Thoracic aorta (tissue), 2 donors: ENCODE data around the gene NDUFV1. TPM values are rescaled to one million over a fixed set of nuclear protein-coding genes. Genes with fewer than 3 reads are reported as not detected.
A peak's percentile ranks its signal among the peaks of the same experiment; 100 is the strongest.

Experiments
- ATAC-seq: fragments of 150-250 bp; one replicate; pipeline ENCODE4 v1.8.0; 2017; ENCODE audit warnings: low read depth; ENCODE audit not compliant: insufficient number of reproducible peaks, low FRiP score
- DNase-seq: peaks from one replicate; pipeline ENCODE4 v3.0.0-alpha.2; 2020; ENCODE audit warnings: low spot score
- H3K27ac ChIP-seq, 2 donors: fragments of 200-600 bp; sonication (generic); 1 replicate in 1 of 2; 2 replicates in 1 of 2; pipeline ENCODE4 v1.5.1; 2016; ENCODE audit warnings: mild to moderate bottlenecking in 2 of 2, moderate library complexity in 2 of 2
- H3K27me3 ChIP-seq: fragments of 200-600 bp; sonication (generic); replicated peaks from 2 replicates; pipeline ENCODE4 v1.6.0; 2016; ENCODE audit warnings: mild to moderate bottlenecking; ENCODE audit not compliant: insufficient read depth
- H3K36me3 ChIP-seq: fragments of 200-600 bp; sonication (generic); one replicate; pipeline ENCODE4 v1.5.1; 2016
- H3K4me1 ChIP-seq, 2 donors: fragments of 200-600 bp; sonication (generic); 1 replicate in 1 of 2; 2 replicates in 1 of 2; pipeline versions ENCODE4 v1.5.1 to v1.6.0; 2016; ENCODE audit warnings: low read depth in 2 of 2, mild to moderate bottlenecking in 1 of 2; ENCODE audit not compliant: control insufficient read depth in 1 of 2
- H3K4me3 ChIP-seq: fragments of 200-600 bp; sonication (generic); 2 replicates; pipeline ENCODE4 v1.5.1; 2016; ENCODE audit warnings: mild to moderate bottlenecking
- H3K9me3 ChIP-seq: fragments of 200-600 bp; sonication (generic); 2 replicates; pipeline ENCODE4 v1.5.1; 2016
- total RNA-seq, 2 donors: library from RNA; depleted of rRNA; stranded (reverse); fragments of >200 nt; gene quantifications; one replicate each; pipeline versions ENCODE4 v1.1.0 to v1.2.3, GENCODE V29; 2016
- TF ChIP-seq, protein P1 (sequence below): fragments of 200-600 bp; sonication (generic); IDR thresholded peaks from one replicate; pipeline ENCODE4 v1.5.1; 2019; ENCODE audit warnings: antibody characterized with exemption

NDUFV1 gene
- total RNA-seq, 2 donors from 2014 or later = 240 to 252 TPM

DNA sequence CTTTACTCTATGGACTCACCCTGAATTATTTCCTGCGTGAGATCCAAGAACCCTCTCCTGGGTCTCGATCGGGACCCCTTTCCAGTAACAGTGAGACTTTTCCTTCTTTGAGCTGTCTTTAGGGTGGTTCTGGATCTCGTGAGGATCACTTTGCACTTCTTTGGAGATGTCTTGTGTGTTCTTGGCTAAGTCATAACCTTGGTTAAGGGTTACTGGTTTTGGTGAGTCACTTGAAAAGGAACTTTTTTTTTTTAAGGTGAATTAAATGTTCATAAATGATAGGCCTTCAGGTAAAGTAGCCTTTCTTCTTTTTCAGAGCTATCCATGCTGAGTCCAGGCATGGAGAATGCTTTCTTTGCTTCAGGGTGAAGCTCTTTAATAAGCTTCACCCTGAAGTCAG is 42.5 kb upstream of the NDUFV1 start:
- ATAC-seq (no peak), DNase-seq (no peak)
- no peak overlapping the region for H3K4me3 ChIP-seq
- peaks cover 14 to 33% of the 10 kb centered on the region in 2 donors for H3K4me1 ChIP-seq
- H3K27ac ChIP-seq = peak overlapping the region in 1 of 2 donors; percentile 47
- TF ChIP-seq, protein P1, sequence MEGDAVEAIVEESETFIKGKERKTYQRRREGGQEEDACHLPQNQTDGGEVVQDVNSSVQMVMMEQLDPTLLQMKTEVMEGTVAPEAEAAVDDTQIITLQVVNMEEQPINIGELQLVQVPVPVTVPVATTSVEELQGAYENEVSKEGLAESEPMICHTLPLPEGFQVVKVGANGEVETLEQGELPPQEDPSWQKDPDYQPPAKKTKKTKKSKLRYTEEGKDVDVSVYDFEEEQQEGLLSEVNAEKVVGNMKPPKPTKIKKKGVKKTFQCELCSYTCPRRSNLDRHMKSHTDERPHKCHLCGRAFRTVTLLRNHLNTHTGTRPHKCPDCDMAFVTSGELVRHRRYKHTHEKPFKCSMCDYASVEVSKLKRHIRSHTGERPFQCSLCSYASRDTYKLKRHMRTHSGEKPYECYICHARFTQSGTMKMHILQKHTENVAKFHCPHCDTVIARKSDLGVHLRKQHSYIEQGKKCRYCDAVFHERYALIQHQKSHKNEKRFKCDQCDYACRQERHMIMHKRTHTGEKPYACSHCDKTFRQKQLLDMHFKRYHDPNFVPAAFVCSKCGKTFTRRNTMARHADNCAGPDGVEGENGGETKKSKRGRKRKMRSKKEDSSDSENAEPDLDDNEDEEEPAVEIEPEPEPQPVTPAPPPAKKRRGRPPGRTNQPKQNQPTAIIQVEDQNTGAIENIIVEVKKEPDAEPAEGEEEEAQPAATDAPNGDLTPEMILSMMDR = no peak
- H3K36me3 ChIP-seq = no peaks in the 10 kb centered on the region
- H3K27me3 ChIP-seq = no peaks in the 10 kb centered on the region
- no peaks in the 10 kb centered on the region for H3K9me3 ChIP-seq

DNA sequence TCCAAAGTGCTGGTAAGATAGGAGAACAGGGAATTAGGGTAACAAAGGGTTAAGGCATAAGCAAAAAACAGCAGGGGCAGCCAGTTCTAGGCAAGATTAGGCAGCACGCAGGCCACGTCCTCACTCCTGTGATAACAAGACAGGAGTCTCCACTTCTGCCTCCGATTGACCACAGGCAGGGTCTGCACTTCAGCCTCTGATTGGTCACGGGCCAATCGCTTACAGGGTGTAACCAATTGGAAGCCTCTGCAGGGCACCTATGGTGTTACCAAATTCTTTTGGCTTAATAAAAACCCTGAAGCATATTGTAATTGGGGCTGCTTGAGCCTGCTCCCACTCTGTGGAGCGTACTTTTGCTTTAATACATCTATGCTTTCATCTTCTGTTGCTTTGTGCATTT is 35.3 kb upstream of the NDUFV1 start:
- ATAC-seq (no peak), DNase-seq (no peak)
- no peaks in the 10 kb centered on the region for H3K36me3 ChIP-seq
- TF ChIP-seq, protein P1 = no peak
- H3K9me3 ChIP-seq = no peaks in the 10 kb centered on the region
- no peaks in the 10 kb centered on the region for H3K27me3 ChIP-seq
- no peak overlapping the region for H3K4me3 ChIP-seq
- no peak overlapping the region for H3K27ac ChIP-seq
- no peaks in the 10 kb centered on the region for H3K4me1 ChIP-seq

DNA sequence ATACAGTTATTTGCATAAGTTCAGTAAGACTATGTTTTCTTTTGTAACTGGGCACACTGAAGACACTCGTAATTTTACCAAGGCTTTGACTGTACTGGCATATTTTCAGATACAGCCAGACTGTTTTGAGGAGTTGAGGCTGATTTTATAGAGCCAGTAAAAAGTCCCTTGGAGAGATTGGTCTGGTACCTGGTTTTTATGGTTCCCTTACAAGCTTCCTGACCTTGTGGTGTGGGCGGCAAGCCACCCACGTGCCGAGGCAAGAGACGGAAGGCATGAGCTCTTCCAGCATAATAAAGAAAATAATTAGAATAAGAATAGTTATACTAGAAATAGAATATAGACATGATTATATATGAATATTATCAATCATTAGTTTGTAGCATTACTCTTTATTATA is 34.4 kb upstream of the NDUFV1 start:
- no peak for DNase-seq
- Histone ChIP-seq H3K9me3 (no peaks in the 10 kb centered on the region), H3K4me1 (peaks cover 0 to 4% of the 10 kb centered on the region in 2 donors), H3K36me3 (no peaks in the 10 kb centered on the region), H3K4me3 (no peak overlapping the region), H3K27me3 (no peaks in the 10 kb centered on the region), H3K27ac (no peak overlapping the region)
- ATAC-seq = no peak
- TF ChIP-seq, protein P1 = no peak

DNA sequence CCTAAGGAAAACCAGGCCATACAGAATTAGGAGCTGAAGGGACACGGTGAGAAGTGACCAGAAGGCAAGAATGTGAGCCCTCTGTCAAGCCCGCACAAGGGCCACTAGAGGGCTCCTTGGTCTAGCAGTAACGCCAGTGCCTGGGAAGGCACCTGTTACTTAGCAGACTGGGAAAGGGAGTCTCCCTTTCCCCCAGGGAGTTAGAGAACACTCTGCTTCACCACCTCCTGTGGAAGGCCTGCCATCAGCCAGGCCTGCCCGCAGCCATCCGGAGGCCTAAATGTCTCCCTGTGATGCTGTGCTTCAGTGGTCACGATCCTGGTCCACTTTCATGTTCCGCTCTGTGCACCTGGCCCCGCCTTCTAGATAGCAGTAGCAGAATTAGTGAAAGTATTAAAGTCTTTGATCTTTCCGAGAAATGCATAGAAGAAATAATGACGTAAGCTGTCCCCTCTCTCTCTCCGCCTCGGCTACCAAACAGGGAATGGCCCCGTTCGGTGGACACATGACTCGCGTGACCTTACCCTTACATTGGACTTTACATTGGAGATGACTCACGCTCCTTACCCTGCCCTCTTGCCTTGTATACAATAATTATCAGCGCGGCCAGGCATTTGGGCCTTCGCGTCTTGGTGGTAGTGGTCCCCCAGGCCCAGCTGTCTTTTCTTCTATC is 33.9 kb upstream of the NDUFV1 start:
- Histone ChIP-seq H3K36me3 (no peaks in the 10 kb centered on the region), H3K4me3 (no peak overlapping the region), H3K27ac (no peak overlapping the region), H3K4me1 (peaks cover 0 to 5% of the 10 kb centered on the region in 2 donors), H3K27me3 (no peaks in the 10 kb centered on the region), H3K9me3 (no peaks in the 10 kb centered on the region)
- DNase-seq = no peak
- TF ChIP-seq, protein P1 = peak; percentile 76
- ATAC-seq = no peak

DNA sequence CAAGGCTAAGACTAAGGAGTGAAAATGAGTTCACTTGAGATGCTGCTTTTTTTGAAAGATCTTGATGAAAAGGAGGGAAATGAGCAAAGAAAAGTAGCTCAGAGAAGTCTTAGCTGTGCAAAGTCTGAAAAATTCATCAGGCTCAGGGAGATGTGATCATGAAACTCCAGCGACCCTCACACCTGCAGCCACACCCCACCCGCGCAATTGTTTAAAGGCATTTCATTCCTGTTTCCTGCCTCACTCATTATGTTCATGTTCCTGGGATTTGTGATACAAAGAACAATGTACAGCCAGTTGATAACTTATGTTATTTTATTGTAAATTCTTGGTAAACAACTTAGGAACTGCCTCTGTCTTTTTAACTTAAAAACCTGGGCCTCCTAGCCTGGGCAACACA is 31.8 kb upstream of the NDUFV1 start:
- Histone ChIP-seq H3K4me3 (no peak overlapping the region), H3K27me3 (no peaks in the 10 kb centered on the region), H3K27ac (no peak overlapping the region), H3K36me3 (no peaks in the 10 kb centered on the region), H3K4me1 (peaks cover 0 to 5% of the 10 kb centered on the region in 2 donors), H3K9me3 (no peaks in the 10 kb centered on the region)
- ATAC-seq (no peak), DNase-seq (no peak)
- TF ChIP-seq, protein P1 = no peak
